NCI-H1436 treated with DMSO at 0.1 percent for 48 hours (cell line): ENCODE data around the gene ACOX3.

Source experiments
- DNase-seq: peaks from one replicate; lab custom pipeline; 2025; lab: John Stamatoyannopoulos, UW

ACOX3 gene

DNA sequence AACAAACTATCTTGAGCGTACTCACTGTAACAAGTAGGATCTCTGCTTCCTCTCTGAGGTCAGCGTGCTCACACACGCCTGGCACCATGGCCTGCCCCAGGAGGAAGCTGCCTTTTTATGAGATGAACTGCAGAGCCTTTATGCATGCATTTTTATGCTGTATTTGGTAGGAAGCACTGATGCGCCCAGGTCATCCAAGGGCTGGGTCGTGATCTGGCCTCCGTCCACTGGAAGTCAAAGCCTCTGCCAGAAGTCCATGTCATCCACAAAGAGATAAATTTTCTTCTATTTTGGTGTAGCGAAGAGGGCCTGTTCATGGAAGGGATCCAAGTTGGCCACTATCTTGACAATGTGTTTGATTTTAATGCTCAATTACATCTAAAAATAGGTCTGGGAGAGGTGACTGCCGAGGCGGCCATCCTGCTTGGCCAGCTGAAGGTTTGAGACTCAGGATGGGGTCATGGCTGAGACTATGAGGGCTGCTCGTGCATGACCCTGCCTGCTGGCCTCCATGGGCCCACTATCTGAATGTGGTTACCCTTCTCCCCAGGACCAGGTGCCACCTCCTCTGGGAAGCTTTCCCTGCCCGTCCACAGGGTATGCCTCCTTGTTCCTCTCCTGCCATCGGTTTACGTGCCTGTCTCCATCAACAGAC is 120.7 kb downstream of the ACOX3 start:
- no peak for DNase-seq

DNA sequence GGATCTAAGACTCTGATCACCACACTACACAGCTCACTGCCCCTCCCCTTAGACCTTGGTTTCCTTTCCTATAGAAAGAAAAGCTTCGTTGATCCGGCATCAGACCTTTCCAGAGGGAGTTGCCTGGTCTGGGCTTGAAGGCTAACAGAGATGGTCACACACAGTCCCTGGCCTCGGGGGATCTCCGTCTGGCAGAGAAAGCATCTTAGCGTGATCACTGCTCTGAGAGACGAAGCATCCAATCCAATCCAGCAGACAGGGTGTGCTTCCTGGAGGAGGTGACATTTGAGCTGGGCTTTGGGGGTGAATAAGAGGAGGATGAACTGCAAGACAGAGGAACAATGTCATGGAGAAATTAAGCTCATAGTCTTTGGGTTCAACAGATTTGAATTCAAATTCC is 121.5 kb downstream of the ACOX3 start:
- no peak for DNase-seq

DNA sequence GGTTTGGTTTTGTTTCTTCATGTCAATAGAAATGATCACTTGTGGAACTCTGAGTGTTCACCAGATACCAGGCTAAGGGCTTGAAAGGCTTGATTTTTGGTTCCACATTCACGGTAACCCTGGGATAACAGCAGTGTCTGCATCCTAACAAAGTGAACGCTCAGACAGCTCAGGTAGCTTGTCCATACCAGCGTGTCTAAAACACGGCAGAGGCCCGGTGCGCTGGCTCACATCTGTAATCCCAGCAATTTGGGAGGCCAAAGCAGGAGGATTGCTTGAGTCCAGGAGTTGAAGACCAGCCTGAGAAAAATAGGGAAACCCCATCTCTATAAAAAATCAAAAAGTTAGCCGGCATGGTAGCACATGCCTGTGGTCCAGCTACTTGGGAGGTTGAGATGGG is 122.0 kb downstream of the ACOX3 start:
- no peak for DNase-seq

DNA sequence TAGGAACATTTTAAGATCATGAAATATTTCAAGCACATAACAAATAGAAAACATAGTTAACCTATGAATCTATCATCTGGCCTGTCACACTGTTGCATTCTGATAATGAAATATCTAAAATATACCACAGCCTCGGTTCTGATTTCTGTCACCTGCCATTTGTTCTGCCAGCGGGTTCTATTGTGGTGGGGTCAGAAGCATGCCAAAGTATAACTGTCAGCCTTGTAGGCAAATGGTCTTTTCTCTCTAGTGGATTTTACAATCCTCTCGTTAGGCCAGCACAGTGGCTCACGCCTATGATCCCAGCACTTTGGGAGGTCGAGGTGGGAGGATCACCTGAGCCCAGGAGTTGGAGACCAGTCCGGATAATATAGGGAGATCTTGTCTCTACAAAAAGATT is 123.0 kb downstream of the ACOX3 start:
- DNase-seq: no peak

DNA sequence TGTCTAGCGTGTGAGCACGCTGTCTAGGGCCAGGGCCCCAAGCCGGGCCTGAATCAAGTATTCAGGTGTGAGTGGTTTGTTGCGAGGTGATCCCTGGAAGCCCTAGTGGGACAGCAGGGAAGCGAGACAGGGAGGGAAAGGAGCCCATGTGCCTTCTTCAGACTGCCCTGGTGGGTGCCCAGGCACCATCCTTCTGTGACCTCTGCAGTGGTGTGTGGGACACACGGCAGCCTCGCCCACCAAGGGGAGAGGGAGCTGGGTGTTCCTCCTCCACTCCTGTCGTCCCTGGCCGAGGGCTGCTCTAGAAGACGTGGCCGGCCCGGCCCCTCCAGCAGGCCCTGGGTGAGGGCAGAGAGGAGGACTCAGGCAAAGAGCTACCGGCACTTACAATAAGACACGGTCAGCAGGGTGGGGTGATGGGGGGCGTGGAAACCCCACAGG is 123.6 kb downstream of the ACOX3 start:
- no peak for DNase-seq
